HepG2 (cell line): Measurements from ENCODE around the gene KCNQ5. TPM values are rescaled to one million over a fixed set of nuclear protein-coding genes. Genes with fewer than 3 reads are reported as not detected.

Experiments used
- ATAC-seq: fragments of 200-7000 bp; cut with Tn5 transposase; 3 replicates; pipeline ENCODE4 v1.9.1; 2020; ENCODE audit warnings: mild to moderate bottlenecking, moderate library complexity
- BruUV-seq: library from RNA; stranded (reverse); fragments of 400-500 nt; replicated peaks from 2 replicates; lab custom pipeline; 2021; lab: Mats Ljungman, UMichigan
- CTCF ChIA-PET: fragments of 300-600 bp; formaldehyde crosslinking; extraction: SDS; loops from one replicate; lab custom pipeline; 2021; ENCODE audit warnings: low total read pairs, inconsistent platforms, low intra/inter-chr PET ratio; lab: Yijun Ruan, JAX
- POLR2A ChIA-PET: fragments of 350-600 bp; sonication (Branson Sonifier 250); formaldehyde crosslinking; loops from one replicate; lab custom pipeline; 2020; ENCODE audit warnings: antibody characterized with exemption, inconsistent platforms; lab: Yijun Ruan, JAX
- DNase-seq: peaks from one replicate; pipeline ENCODE4 v3.0.0-alpha.2; 2015; ENCODE audit warnings: low spot score
- FAIRE-seq: peaks from 3 replicates; lab custom pipeline; 2011; peaks lifted over from hg19 to GRCh38; lab: Jason Lieb, UNC
- H2AFZ ChIP-seq: one replicate; pipeline ENCODE4 v1.6.1; 2011; ENCODE audit warnings: low read length, inconsistent platforms
- H3K27ac ChIP-seq: fragments of 300-600 bp; 3 replicates; pipeline ENCODE4 v1.8.0; 2011; ENCODE audit warnings: mixed run types, mild to moderate bottlenecking, mixed read lengths, low read length, inconsistent platforms; ENCODE audit not compliant: insufficient read depth; ENCODE audit errors: extremely low read length
- H3K27me3 ChIP-seq, 2 experiments: fragments of 200-600 bp in 1 of 2; 2 replicates in 1 of 2; 3 replicates in 1 of 2; pipeline versions ENCODE4 v1.6.0 to v1.8.0; 2011; ENCODE audit warnings: low read length in 2 of 2, mild to moderate bottlenecking in 2 of 2, moderate library complexity in 2 of 2, inconsistent platforms in 1 of 2; ENCODE audit not compliant: insufficient read depth in 2 of 2, control insufficient read depth in 1 of 2
- H3K36me3 ChIP-seq, 2 experiments: fragments of 200-600 bp in 1 of 2; replicated peaks in 1 of 2; 2 replicates in 1 of 2; 3 replicates in 1 of 2; pipeline versions ENCODE4 v1.5.1 to v1.8.0; 2011; ENCODE audit warnings: low read length in 2 of 2, inconsistent platforms in 1 of 2; ENCODE audit not compliant: insufficient read depth in 2 of 2, control insufficient read depth in 1 of 2
- H3K4me1 ChIP-seq: 2 replicates; pipeline ENCODE4 v1.5.1; 2012; ENCODE audit warnings: low read length, inconsistent platforms; ENCODE audit not compliant: insufficient read depth
- H3K4me2 ChIP-seq: 2 replicates; pipeline ENCODE4 v1.6.0; 2011; ENCODE audit warnings: low read depth, low read length, inconsistent platforms
- H3K4me3 ChIP-seq, 3 experiments: fragments of 200-600 bp in 1 of 3; sonication (generic), shearing (Covaris generic) in 1 of 3; replicated peaks in 1 of 3; 2 replicates each; pipeline ENCODE4 v1.5.1; 2011 to 2016; ENCODE audit warnings: low read length in 3 of 3, inconsistent platforms in 2 of 3, low read depth in 2 of 3, mild to moderate bottlenecking in 2 of 3, control low read depth in 1 of 3, mixed read lengths in 1 of 3; ENCODE audit not compliant: insufficient read depth in 1 of 3
- H3K79me2 ChIP-seq: one replicate; pipeline ENCODE4 v1.6.1; 2011; ENCODE audit warnings: low read length, inconsistent platforms; ENCODE audit not compliant: insufficient read depth
- H3K9ac ChIP-seq: 2 replicates; pipeline ENCODE4 v1.6.0; 2011; ENCODE audit warnings: mild to moderate bottlenecking, low read depth, low read length, inconsistent platforms; ENCODE audit not compliant: insufficient read depth
- H3K9me3 ChIP-seq: 2 replicates; pipeline ENCODE4 v1.5.1; 2012; ENCODE audit warnings: mild to moderate bottlenecking, low read length
- H4K20me1 ChIP-seq: 2 replicates; pipeline ENCODE4 v1.6.0; 2011; ENCODE audit warnings: inconsistent platforms, mild to moderate bottlenecking, low read length, moderate library complexity; ENCODE audit not compliant: insufficient read depth
- ADNP ChIP-seq: sonication (generic); formaldehyde crosslinking; IDR thresholded peaks from 2 replicates; pipeline ENCODE4 v1.4.0; 2020; ENCODE audit warnings: missing genetic modification reagents
- CENPT ChIP-seq: sonication (generic); formaldehyde crosslinking; IDR thresholded peaks from 2 replicates; pipeline ENCODE4 v1.8.0; 2022; ENCODE audit warnings: low read depth, mild to moderate bottlenecking, moderate library complexity, missing genetic modification reagents
- MED8 ChIP-seq: sonication (generic); formaldehyde crosslinking; IDR thresholded peaks from 2 replicates; pipeline ENCODE4 v1.8.1; 2023; ENCODE audit warnings: mild to moderate bottlenecking, missing genetic modification reagents; ENCODE audit not compliant: insufficient replicate concordance
- REL ChIP-seq: sonication (generic); formaldehyde crosslinking; conservative IDR thresholded peaks from 2 replicates; pipeline ENCODE4 v1.8.0; 2022; ENCODE audit warnings: mild to moderate bottlenecking, missing genetic modification reagents, moderate library complexity
- SSRP1 ChIP-seq: IDR thresholded peaks from 2 replicates; pipeline ENCODE4 v1.6.1; 2016; ENCODE audit warnings: control low read depth
- SYNCRIP ChIP-seq: fragments of 200-400 bp; formaldehyde crosslinking; IDR thresholded peaks from 2 replicates; pipeline ENCODE4 v1.6.1; 2018; ENCODE audit warnings: mild to moderate bottlenecking, low read depth, low read length; ENCODE audit not compliant: insufficient read depth
- ZFAT ChIP-seq: sonication (generic); formaldehyde crosslinking; conservative IDR thresholded peaks from 2 replicates; pipeline ENCODE4 v1.8.1; 2023; ENCODE audit warnings: missing genetic modification reagents, inconsistent platforms
- ZFP91 ChIP-seq: sonication (generic); formaldehyde crosslinking; IDR thresholded peaks from 2 replicates; pipeline ENCODE4 v1.9.0; 2022; ENCODE audit warnings: missing genetic modification reagents, mild to moderate bottlenecking, borderline replicate concordance
- ZNF513 ChIP-seq: sonication (generic); formaldehyde crosslinking; conservative IDR thresholded peaks from 2 replicates; pipeline ENCODE4 v1.5.0; 2020; ENCODE audit warnings: missing genetic modification reagents
- WGBS: methylation state at CpG from one replicate; pipeline ENCODE4 v1.1.6; 2017; ENCODE audit warnings: low lambda C conversion rate; 5-methylcytosine and 5-hydroxymethylcytosine counted together
- in situ Hi-C: cut with HindIII; loops from 2 replicates; pipeline ENCODE4 v1.10.0; 2017; ENCODE audit warnings: low pct_unique_long_range_greater_than_20kb; ENCODE audit not compliant: extremely low pct_ligation_motif_present
- intact Hi-C: fragments of 100-400 bp; cut with micrococcal nuclease; formaldehyde crosslinking; loops from one replicate; pipeline ENCODE4 v1.10.0; 2022; ENCODE audit not compliant: unreplicated experiment
- polyA plus RNA-seq, 8 experiments: library from polyadenylated mRNA; depleted of rRNA in 3 of 8; stranded (reverse) in 7 of 8; unstranded in 1 of 8; fragments of >200 nt; fragmentation: Illumina TruSeq in 4 of 8; extraction: Trizol in 4 of 8; gene quantifications; 2 replicates each; pipeline versions ENCODE4 v1.2.1 to v1.2.3, GENCODE V29; 2011 to 2016; ENCODE audit warnings: low read depth in 4 of 8, missing spikeins in 1 of 8, mixed read lengths in 1 of 8; ENCODE audit not compliant: insufficient read depth in 1 of 8
- total RNA-seq, 5 experiments: library from RNA; depleted of rRNA; stranded (reverse); fragments of >200 nt; fragmentation: Illumina TruSeq; extraction: Trizol; gene quantifications; 2 replicates each; pipeline ENCODE4 v1.2.3, GENCODE V29; 2016; ENCODE audit warnings: low read depth in 1 of 5

Gene KCNQ5
- total and polyA plus RNA-seq, 2 of the 13 experiments (the other 11 are each of a cell fraction or from before 2014, with no cell fraction given), result 0.04 TPM; not detected in 1

- in situ Hi-C loops, result no loop called here
- ChIA-PET POLR2A (no interaction called here), CTCF (no interaction called here)
- TF ChIP-seq CENPT (no peak), ZFAT (CRISPR knock-in tag) (no peak), REL (CRISPR knock-in tag) (no peak), ZNF513 (CRISPR knock-in tag) (no peak), SSRP1 (no peak), MED8 (no peak), ZFP91 (CRISPR knock-in tag) (no peak), ADNP (CRISPR knock-in tag) (no peak), SYNCRIP (no peak)
- H4K20me1 ChIP-seq, result no peaks in the 10 kb centered on the region
- DNase-seq, result no peak
- H3K4me1 ChIP-seq, result no peaks in the 10 kb centered on the region
- 5% methylated on average over 1 of the region's 1 CpG for WGBS
- no peak overlapping the region for H3K4me3 ChIP-seq
- H3K9ac ChIP-seq, result no peak overlapping the region
- no peaks in the 10 kb centered on the region for H3K79me2 ChIP-seq
- no peaks in the 10 kb centered on the region for H3K36me3 ChIP-seq
- intact Hi-C loops, result no loop called here
- no peak for FAIRE-seq
- H3K27me3 ChIP-seq, result no peaks in the 10 kb centered on the region
- H3K9me3 ChIP-seq, result no peaks in the 10 kb centered on the region
- no peak overlapping the region for H2AFZ ChIP-seq
- no peak for ATAC-seq
- no peak overlapping the region for H3K4me2 ChIP-seq
- no TSS peak for BruUV-seq
- H3K27ac ChIP-seq, result no peak overlapping the region
Measured at GRCh38 chr6:73203098-73203497, 581.2 kb downstream of the KCNQ5 start.
